Glomerular visceral epithelial cell (primary cell): Measurements from ENCODE around the gene THG1L.

Experiments
- DNase-seq: peaks from one replicate; pipeline ENCODE4 v3.0.0-alpha.2; 2016; ENCODE audit errors: extremely low spot score

THG1L gene

DNA sequence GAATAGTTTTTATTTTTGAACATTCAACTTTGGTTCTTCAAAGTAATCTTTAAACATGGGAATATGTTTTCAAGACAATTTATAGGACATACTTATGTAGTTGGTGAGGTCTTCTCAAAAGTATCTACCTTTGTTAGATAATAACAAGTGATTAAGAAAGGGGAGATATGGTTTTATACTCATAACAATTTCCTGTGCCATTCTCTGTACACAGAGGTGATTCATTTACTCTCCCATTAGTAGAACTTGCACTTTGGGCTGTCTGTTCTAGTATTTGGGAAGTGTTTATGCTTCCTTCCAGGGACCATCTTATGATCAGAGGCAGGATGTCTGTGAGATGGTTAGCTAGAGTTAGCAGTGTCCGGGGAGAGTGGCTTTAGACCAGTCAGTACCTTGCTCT lies 27.5 kb downstream of the THG1L start:
- no peak for DNase-seq

DNA sequence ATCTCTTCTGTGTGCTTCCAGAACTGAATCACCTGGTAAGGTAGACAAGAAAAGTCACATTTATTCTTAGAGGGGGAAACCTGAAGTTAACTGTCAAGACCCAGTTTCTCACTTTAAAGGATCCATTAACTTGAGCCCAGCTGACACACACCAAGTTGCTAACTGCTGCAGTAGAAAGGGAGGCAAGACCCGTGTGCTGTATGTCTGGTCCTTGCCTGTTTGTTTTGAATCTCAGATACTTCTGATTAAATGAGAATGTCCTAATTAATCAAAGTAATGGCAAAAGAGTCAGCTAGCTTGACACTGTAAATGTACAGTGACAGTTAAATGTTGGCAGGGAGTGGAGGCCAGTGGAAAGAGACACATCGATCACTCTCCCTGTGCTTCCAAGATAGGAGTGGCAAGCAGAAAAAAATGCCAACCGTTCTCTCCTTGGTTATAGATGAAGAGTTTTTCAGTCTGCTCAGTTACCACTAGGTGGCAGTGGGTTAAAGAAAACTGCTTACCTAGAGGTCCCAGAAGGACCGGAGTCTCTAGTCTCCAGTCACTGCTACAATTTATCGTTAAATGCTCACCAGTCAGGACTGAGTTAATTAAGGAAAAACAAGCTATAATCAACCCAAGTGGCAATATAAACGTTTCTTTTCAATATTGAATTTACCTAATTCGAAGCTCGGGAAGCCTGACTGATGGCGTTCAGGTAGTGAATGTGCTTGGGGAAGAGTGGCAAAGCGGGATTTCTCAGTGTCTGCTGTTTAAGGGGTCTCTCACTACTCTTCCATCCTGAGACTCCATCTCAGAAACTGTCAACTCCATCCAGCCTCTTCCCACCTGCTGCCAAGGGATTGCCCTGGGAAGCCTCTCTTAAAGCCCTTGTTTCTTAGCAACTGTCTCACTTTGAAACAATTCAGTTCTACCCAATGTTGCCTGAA lies 30.7 kb downstream of the THG1L start:
- DNase-seq: peak; percentile 60

DNA sequence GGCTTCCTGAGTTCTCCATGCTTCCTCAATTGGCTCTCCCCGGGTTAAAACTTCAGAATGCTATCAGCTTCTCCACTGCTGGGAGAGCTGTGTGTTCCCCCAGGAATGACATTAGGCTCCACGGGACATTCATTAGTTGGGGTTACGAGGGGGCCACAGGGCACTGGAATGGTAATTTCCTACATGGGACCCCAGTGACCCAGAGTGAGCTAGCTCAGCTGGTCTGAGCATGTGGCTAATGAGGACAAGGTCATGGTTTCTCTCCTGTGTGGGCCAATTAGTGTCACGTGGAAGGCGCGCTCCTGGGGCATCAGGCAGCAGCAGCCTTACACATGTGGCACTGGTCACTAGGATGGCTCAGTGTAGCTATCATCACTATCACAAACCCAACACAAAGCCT lies 33.3 kb downstream of the THG1L start:
- DNase-seq: no peak

DNA sequence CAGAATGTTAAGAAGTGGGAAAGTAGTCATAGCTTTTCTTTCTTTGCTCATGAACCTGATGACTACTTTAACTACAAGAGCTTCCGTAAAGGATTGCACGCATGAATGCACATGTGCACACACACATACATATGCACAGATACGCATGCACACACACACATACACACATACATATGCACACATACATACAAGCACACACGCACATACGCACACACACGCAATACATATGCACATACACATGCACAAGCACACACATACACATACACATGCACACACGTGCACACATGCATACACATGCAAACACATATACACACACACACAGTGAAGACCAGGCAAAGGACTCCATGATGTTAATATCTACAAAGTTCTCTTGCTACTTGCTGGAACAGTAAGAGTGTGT lies 35.2 kb downstream of the THG1L start:
- DNase-seq: no peak

DNA sequence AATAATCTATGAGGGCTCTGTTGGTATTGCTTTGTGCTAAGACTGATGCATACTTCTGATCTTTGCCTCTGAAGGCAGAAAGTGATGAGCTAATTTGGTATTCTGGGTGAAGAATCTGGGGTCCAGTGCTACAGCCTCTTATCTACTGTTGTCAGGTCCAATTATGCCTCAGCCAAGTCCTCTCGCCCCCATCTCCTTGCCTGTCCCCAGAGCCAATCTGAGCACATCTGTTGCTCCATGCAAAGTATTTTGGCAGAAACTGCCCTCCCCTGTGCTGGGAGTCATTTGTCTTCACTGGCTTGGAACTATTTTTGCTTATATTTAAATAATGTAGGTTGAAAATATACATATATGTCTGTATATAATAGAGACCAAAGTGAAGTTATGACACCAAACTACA lies 35.7 kb downstream of the THG1L start:
- no peak for DNase-seq

DNA sequence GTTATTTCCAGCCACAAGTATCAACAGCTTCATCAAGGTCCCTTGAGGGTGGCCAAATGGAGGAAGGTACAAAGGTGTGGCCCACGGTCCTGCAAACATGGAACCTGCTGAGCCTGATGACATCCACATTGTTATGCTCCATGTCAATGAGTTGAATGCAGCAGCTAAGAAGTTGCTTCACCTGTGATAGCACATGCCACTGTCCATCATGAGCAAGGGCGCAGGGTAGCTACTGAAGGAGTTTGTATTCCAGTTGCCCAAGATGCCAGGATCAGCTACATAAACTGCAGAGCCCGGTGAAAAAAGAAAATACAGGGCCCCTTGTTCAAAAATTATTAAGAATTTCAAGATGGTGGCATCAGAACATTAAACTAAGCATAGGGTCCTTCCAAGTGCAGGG lies 36.5 kb downstream of the THG1L start:
- DNase-seq: no peak

DNA sequence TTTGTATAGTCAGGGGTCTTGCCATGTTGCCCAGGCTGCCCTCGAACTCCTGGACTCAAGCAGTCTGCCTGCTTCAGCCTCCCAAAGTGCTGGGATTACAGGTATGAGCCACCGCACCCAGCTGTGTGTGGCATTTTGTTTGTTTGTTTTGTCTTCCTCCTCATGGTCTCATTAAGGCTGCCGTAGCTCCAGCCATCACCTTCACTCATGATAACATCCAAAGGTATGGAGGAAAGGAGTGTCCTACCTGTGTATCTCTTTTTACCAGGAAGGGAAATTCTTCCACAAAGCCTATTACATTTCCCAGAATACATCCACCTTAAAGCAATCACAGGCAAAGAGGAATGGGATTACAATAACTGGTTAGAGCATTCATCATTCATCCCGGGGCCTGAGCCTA lies 39.4 kb downstream of the THG1L start:
- no peak for DNase-seq

DNA sequence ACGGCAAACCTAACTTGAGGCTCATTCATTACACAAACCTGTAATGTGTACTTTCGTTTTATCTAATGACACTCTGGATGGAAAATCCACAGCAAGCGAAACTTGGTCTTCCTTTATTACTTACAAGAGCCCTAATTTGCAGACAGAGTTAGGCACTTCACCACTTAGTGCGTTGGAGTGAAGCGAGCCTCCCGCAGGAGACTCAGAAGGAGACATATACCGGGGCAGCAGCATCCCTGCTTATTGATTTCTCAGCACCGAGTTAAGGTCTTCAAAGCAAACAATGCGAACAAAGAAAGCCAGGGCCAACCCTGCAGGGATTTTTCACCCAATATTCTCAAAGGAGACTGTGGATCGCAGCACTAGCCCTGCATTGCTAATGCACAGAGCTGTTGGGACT lies 40.9 kb downstream of the THG1L start:
- DNase-seq: no peak

DNA sequence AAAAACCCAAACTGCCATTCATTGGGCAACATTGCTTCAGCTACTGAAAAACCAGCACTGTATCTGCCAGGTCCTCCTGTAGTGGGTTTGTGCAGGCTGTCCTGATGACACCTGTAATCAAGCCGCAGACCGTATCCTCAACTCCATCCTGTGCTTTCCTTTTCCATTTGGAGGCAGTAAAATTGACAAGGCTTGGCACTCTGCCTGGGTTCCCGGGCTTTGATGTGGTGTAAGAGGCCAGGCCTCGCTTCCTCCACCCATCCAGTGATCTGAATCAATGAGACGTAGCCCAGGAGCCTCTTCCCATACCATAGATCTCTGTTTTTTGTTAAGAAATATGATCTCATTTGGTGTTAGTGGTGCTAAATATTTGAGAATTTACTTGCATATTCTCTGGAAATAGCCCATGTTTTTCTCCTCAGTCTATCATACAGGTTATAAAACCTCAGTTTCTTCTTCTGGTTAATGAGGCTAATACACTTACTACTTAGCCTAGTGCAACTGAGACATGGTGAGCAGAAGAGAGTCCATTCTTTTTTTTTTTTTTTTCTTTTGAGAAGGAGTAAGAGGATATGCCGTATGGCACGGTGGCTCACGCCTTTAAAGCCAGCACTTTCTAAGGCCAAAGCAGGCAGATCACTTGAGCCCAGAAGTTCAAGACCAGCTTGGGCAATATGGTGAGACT lies 47.0 kb downstream of the THG1L start:
- DNase-seq: peak; percentile 91

DNA sequence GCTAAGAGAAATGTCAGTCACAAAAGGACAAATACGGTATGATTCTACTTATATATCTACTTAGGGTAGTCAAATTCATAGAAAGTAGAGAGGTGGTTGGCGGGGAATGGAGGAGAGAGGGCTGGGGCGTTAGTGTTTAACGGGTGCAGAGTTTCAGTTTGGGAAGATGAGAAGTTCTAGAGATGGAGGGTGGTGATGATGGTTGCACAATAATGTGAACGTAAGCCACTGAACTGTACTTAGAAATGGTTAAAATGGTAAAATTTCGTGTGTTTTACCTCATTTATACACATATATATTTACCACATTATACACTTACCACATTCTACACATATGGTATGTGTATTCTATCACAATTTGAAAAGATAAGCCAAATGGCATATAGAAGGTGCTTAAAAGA lies 48.0 kb downstream of the THG1L start:
- DNase-seq: no peak

DNA sequence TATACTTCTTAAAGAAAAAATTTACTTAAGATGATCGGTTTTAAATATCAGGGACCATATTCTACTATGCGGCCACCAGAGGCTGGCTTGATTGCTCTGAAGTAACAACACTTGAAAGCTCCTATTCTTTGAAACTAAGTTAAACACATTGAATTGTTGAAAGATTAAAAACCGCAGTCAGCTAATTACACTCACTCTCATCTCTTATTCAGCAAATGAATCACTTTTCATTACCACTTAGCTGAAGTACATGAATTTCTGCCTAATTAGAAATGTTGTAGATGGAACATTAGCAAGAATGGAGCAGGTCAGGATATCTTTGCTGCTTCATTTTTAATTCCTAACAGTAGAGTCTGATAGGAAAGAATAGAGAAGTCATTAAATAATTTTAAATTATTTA lies 54.6 kb downstream of the THG1L start:
- no peak for DNase-seq
